Esophagus squamous epithelium (tissue), 4 donors: Measurements from ENCODE around the gene NOP9.

Experiments used
- POLR2A ChIP-seq, 4 donors: fragments of 450-650 bp; IDR thresholded peaks; one replicate each; pipeline ENCODE4 v1.6.1; 2017; ENCODE audit warnings: antibody characterized with exemption in 4 of 4, mild to moderate bottlenecking in 4 of 4, moderate library complexity in 3 of 4
- TF ChIP-seq, protein P1 (sequence below), 6 experiments: fragments of 450-650 bp in 4 of 6; fragments of 200-600 bp in 2 of 6; sonication (generic) in 2 of 6; IDR thresholded peaks; one replicate each; pipeline ENCODE4 v1.5.1; 2016 to 2019; ENCODE audit warnings: antibody characterized with exemption in 6 of 6, mild to moderate bottlenecking in 4 of 6, moderate library complexity in 4 of 6

DNA sequence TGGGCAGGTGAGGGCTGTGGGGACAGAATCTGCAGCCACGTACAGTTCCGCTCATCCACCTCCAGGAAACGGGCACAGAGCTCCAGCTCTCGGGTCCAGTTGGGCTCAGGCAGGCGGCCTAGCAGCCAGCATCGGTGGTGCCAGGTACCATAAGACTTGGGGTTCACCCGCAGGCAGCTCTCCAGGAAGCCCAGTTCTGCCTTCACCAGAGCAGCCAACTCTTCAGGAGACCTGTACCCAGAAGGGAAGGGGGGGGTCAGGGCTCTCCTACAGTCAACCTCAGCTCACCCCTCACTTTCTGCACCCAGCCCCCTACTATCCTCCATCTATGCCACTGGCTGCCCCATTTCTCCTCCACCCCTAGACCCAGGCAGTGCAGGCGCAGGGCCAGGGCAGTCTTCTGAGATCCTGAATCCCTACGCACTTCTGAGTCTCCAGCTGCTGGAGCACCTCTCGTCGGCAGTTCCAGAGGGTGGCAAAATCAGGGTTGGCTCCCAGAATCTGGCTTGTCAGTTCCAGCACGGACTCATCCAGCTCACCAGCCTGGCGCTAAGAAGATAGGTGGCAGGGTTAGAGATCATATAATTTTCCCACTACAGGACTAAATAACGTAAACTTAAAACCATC is 29.6 kb upstream of the NOP9 start:
- TF ChIP-seq, protein P1, sequence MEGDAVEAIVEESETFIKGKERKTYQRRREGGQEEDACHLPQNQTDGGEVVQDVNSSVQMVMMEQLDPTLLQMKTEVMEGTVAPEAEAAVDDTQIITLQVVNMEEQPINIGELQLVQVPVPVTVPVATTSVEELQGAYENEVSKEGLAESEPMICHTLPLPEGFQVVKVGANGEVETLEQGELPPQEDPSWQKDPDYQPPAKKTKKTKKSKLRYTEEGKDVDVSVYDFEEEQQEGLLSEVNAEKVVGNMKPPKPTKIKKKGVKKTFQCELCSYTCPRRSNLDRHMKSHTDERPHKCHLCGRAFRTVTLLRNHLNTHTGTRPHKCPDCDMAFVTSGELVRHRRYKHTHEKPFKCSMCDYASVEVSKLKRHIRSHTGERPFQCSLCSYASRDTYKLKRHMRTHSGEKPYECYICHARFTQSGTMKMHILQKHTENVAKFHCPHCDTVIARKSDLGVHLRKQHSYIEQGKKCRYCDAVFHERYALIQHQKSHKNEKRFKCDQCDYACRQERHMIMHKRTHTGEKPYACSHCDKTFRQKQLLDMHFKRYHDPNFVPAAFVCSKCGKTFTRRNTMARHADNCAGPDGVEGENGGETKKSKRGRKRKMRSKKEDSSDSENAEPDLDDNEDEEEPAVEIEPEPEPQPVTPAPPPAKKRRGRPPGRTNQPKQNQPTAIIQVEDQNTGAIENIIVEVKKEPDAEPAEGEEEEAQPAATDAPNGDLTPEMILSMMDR (IDR thresholded peaks at IDR 0.05): no peak
- no peak for TF ChIP-seq POLR2A (IDR thresholded peaks at IDR 0.05)
